IPS DF 4.7 (cell line): ENCODE data around the gene XDH.

Experiments used
- DNase-seq: peaks from one replicate; pipeline ENCODE4 v3.0.0-alpha.2; 2013; ENCODE audit warnings: low spot score; ENCODE audit errors: extremely low read depth

Gene XDH

GRCh38 chr2:31286961-31287550 is 127.5 kb downstream of the XDH start:
- DNase-seq: no peak

GRCh38 chr2:31286230-31286629 is 128.3 kb downstream of the XDH start:
- no peak for DNase-seq
